22Rv1 (cell line): ENCODE data around the gene KIAA1217.

Experiments
- ZFX ChIP-seq: fragments of 450-650 bp; IDR thresholded peaks from 2 replicates; pipeline ENCODE4 v1.6.1; 2017; ENCODE audit warnings: antibody characterized with exemption, borderline replicate concordance
- TF ChIP-seq, protein P1 (sequence below): fragments of 450-650 bp; IDR thresholded peaks from 2 replicates; pipeline ENCODE4 v1.5.1; 2017; ENCODE audit warnings: mild to moderate bottlenecking

DNA sequence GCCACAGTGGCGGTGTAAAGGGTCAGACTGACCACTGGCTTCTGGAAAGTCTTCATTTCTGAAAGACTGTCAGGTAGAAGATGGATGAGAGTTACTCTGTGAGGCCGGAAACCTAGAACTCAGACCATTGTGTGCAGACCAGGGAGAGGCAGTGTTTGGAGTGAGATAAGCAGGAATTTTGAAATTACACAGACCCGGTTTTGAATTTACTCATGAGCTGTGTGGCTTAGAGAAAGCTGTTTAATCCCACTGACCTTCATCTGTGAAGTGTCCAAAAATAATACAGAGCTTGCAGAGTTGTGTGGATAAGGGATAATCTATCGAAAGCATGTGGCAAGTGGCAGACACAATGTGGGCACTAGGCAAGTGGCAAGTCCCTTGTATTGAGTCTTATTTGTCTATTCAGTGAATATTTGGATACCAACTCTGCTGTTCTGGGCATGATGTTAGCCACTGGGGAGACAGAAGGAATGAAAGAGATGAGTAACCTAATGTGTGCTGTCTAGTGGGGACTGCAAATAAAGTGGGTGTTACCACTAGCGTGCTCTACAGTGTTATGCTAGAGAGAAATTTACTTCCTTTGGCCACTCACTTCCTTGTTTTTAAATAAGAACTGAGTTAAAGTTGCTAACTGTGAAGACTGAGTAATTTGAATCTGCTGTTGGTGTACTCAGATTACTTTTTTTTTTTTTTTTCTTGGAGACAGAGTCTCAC lies 69.4 kb downstream of the KIAA1217 start:
- TF ChIP-seq, protein P1, sequence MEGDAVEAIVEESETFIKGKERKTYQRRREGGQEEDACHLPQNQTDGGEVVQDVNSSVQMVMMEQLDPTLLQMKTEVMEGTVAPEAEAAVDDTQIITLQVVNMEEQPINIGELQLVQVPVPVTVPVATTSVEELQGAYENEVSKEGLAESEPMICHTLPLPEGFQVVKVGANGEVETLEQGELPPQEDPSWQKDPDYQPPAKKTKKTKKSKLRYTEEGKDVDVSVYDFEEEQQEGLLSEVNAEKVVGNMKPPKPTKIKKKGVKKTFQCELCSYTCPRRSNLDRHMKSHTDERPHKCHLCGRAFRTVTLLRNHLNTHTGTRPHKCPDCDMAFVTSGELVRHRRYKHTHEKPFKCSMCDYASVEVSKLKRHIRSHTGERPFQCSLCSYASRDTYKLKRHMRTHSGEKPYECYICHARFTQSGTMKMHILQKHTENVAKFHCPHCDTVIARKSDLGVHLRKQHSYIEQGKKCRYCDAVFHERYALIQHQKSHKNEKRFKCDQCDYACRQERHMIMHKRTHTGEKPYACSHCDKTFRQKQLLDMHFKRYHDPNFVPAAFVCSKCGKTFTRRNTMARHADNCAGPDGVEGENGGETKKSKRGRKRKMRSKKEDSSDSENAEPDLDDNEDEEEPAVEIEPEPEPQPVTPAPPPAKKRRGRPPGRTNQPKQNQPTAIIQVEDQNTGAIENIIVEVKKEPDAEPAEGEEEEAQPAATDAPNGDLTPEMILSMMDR, result no peak
- TF ChIP-seq ZFX, result no peak
